ENCODE measurements around the gene SERPINA5. TPM values are rescaled to one million over a fixed set of nuclear protein-coding genes. Genes with fewer than 3 reads are reported as not detected.

The SERPINA5 gene
- total RNA-seq, 1 donor from 2014 or later, result 1.9 TPM

- no peaks in the 10 kb centered on the region for H3K36me3 ChIP-seq (ENCODE audit: control insufficient read depth, insufficient read depth, low read length)
- TF ChIP-seq CTCF (IDR thresholded peaks at IDR 0.05; ENCODE audit: insufficient read depth, low read length, poor library complexity, severe bottlenecking), result no peak
- no peak overlapping the region for H3K4me3 ChIP-seq (ENCODE audit: low read depth, low read length)
- H3K27me3 ChIP-seq (ENCODE audit: control insufficient read depth, insufficient read depth, low read length), result no peaks in the 10 kb centered on the region
- no peak for DNase-seq (ENCODE audit: low read depth)
Observed at GRCh38 chr14:94617366-94617941, 36.2 kb downstream of the SERPINA5 start.

- TF ChIP-seq CTCF (IDR thresholded peaks at IDR 0.05; ENCODE audit: insufficient read depth, low read length, poor library complexity, severe bottlenecking), result no peak
- Histone ChIP-seq H3K4me3 (ENCODE audit: low read depth, low read length) (no peak overlapping the region), H3K27me3 (ENCODE audit: control insufficient read depth, insufficient read depth, low read length) (no peaks in the 10 kb centered on the region), H3K36me3 (ENCODE audit: control insufficient read depth, insufficient read depth, low read length) (no peaks in the 10 kb centered on the region)
- DNase-seq (ENCODE audit: low read depth), result no peak
Observed at GRCh38 chr14:94617988-94618822, 37.0 kb downstream of the SERPINA5 start.

- DNase-seq (ENCODE audit: low read depth), result no peak
- no peak for TF ChIP-seq CTCF (IDR thresholded peaks at IDR 0.05; ENCODE audit: insufficient read depth, low read length, poor library complexity, severe bottlenecking)
- no peak overlapping the region for H3K4me3 ChIP-seq (ENCODE audit: low read depth, low read length)
- H3K27me3 ChIP-seq (ENCODE audit: control insufficient read depth, insufficient read depth, low read length), result peaks cover 6% of the 10 kb centered on the region
- no peaks in the 10 kb centered on the region for H3K36me3 ChIP-seq (ENCODE audit: control insufficient read depth, insufficient read depth, low read length)
Observed at GRCh38 chr14:94619297-94619696, 38.1 kb downstream of the SERPINA5 start.

- H3K27me3 ChIP-seq (ENCODE audit: control insufficient read depth, insufficient read depth, low read length), result peaks cover 8% of the 10 kb centered on the region
- TF ChIP-seq CTCF (IDR thresholded peaks at IDR 0.05; ENCODE audit: insufficient read depth, low read length, poor library complexity, severe bottlenecking), result no peak
- no peak for DNase-seq (ENCODE audit: low read depth)
- no peak overlapping the region for H3K4me3 ChIP-seq (ENCODE audit: low read depth, low read length)
- no peaks in the 10 kb centered on the region for H3K36me3 ChIP-seq (ENCODE audit: control insufficient read depth, insufficient read depth, low read length)
Observed at GRCh38 chr14:94620597-94620996, 39.4 kb downstream of the SERPINA5 start.

GRCh38 chr14:94621358-94622134 lies 40.3 kb downstream of the SERPINA5 start:
- DNase-seq (ENCODE audit: low read depth), result no peak
- Histone ChIP-seq H3K4me3 (ENCODE audit: low read depth, low read length) (no peak overlapping the region), H3K36me3 (ENCODE audit: control insufficient read depth, insufficient read depth, low read length) (no peaks in the 10 kb centered on the region), H3K27me3 (ENCODE audit: control insufficient read depth, insufficient read depth, low read length) (peaks cover 8% of the 10 kb centered on the region)
- TF ChIP-seq CTCF (IDR thresholded peaks at IDR 0.05; ENCODE audit: insufficient read depth, low read length, poor library complexity, severe bottlenecking), result no peak

Measured in kidney epithelial cell (primary cell).